ENCODE results near the gene ILK. TPM values are rescaled to one million over a fixed set of nuclear protein-coding genes. Genes with fewer than 3 reads are reported as not detected.

ILK gene
- total and polyA plus RNA-seq, 2 of the 13 experiments (the other 11 are each of a cell fraction or from before 2014, with no cell fraction given) = 70.3 to 108 TPM

GRCh38 chr11:6640036-6640984 lies 36.7 kb downstream of the ILK start:
- ChIA-PET CTCF (ENCODE audit: low intra/inter-chr PET ratio, low total read pairs) (no interaction called here), POLR2A (no interaction called here)
- TF ChIP-seq ARNT2 (CRISPR knock-in tag; IDR thresholded peaks at IDR 0.05; ENCODE audit: low read depth) (no peak), SAFB2 (CRISPR knock-in tag; IDR thresholded peaks at IDR 0.05; ENCODE audit: borderline replicate concordance, low read depth) (no peak), ZNF558 (CRISPR knock-in tag; IDR thresholded peaks at IDR 0.05; ENCODE audit: borderline replicate concordance) (no peak), BHLHE40 (IDR thresholded peaks at IDR 0.05; ENCODE audit: low read length) (peak; percentile 34; the same call in 1 of the 2 replicates), ZNF549 (CRISPR knock-in tag; IDR thresholded peaks at IDR 0.05) (0 out of 2 replicates have a peak, but pooled peaks have one; percentile 75), HNF4A (CRISPR knock-in tag; IDR thresholded peaks at IDR 0.05) (peak; percentile 55)
- H3K36me3 ChIP-seq (replicated peaks in 1 of 2; ENCODE audit: control insufficient read depth in 1 of 2, insufficient read depth in 2 of 2, low read length in 2 of 2) = no peaks in the 10 kb centered on the region
- 36% methylated on average over 5 of the region's 36 CpGs for WGBS (ENCODE audit: low lambda C conversion rate)
- peaks cover 38% of the 10 kb centered on the region for H3K4me1 ChIP-seq (ENCODE audit: insufficient read depth, low read length)
- intact Hi-C loops (cut with micrococcal nuclease; ENCODE audit: unreplicated experiment) = no loop called here
- FAIRE-seq (no peak), ATAC-seq (peak; percentile 33), DNase-seq (ENCODE audit: low spot score) (no peak)
- BruUV-seq (replicated peaks) = no TSS peak
- no peaks in the 10 kb centered on the region for H3K79me2 ChIP-seq (ENCODE audit: insufficient read depth, low read length)
- no peak overlapping the region for H3K4me2 ChIP-seq (ENCODE audit: low read depth, low read length)
- H3K4me3 ChIP-seq (replicated peaks in 1 of 3; ENCODE audit: insufficient read depth in 1 of 3, low read depth in 2 of 3, low read length in 3 of 3) = no peak overlapping the region
- no peak overlapping the region for H3K27ac ChIP-seq (ENCODE audit: extremely low read length, insufficient read depth, low read length)
- in situ Hi-C loops (cut with HindIII; ENCODE audit: extremely low pct_ligation_motif_present, low pct_unique_long_range_greater_than_20kb) = no loop called here
- H2AFZ ChIP-seq (ENCODE audit: low read length) = no peak overlapping the region
- H3K27me3 ChIP-seq (ENCODE audit: control insufficient read depth in 1 of 2, insufficient read depth in 2 of 2, low read length in 2 of 2) = peaks cover 3 to 62% of the 10 kb centered on the region in 2 experiments; a peak in 3 of 5 replicates
- no peak overlapping the region for H3K9ac ChIP-seq (ENCODE audit: insufficient read depth, low read depth, low read length)
- no peaks in the 10 kb centered on the region for H3K9me3 ChIP-seq (ENCODE audit: low read length)
- H4K20me1 ChIP-seq (ENCODE audit: insufficient read depth, low read length) = no peaks in the 10 kb centered on the region

GRCh38 chr11:6640985-6641701 lies 37.6 kb downstream of the ILK start:
- peaks cover 3 to 70% of the 10 kb centered on the region in 2 experiments; a peak in 3 of 5 replicates for H3K27me3 ChIP-seq (ENCODE audit: control insufficient read depth in 1 of 2, insufficient read depth in 2 of 2, low read length in 2 of 2)
- no TSS peak for BruUV-seq (replicated peaks)
- H3K9me3 ChIP-seq (ENCODE audit: low read length) = no peaks in the 10 kb centered on the region
- in situ Hi-C loops (cut with HindIII; ENCODE audit: extremely low pct_ligation_motif_present, low pct_unique_long_range_greater_than_20kb) = no loop called here
- H3K9ac ChIP-seq (ENCODE audit: insufficient read depth, low read depth, low read length) = no peak overlapping the region
- ATAC-seq (no peak), DNase-seq (ENCODE audit: low spot score) (no peak), FAIRE-seq (no peak)
- no peaks in the 10 kb centered on the region for H3K79me2 ChIP-seq (ENCODE audit: insufficient read depth, low read length)
- H3K4me2 ChIP-seq (ENCODE audit: low read depth, low read length) = no peak overlapping the region
- no peaks in the 10 kb centered on the region for H4K20me1 ChIP-seq (ENCODE audit: insufficient read depth, low read length)
- no peak overlapping the region for H3K27ac ChIP-seq (ENCODE audit: extremely low read length, insufficient read depth, low read length)
- no peak overlapping the region for H2AFZ ChIP-seq (ENCODE audit: low read length)
- H3K4me3 ChIP-seq (replicated peaks in 1 of 3; ENCODE audit: insufficient read depth in 1 of 3, low read depth in 2 of 3, low read length in 3 of 3) = no peak overlapping the region
- ChIA-PET POLR2A (no interaction called here), CTCF (ENCODE audit: low intra/inter-chr PET ratio, low total read pairs) (no interaction called here)
- H3K4me1 ChIP-seq (ENCODE audit: insufficient read depth, low read length) = peaks cover 30% of the 10 kb centered on the region
- intact Hi-C loops (cut with micrococcal nuclease; ENCODE audit: unreplicated experiment) = no loop called here
- no CpG with 5 or more reads among the region's 26 CpGs for WGBS (ENCODE audit: low lambda C conversion rate)
- no peaks in the 10 kb centered on the region for H3K36me3 ChIP-seq (replicated peaks in 1 of 2; ENCODE audit: control insufficient read depth in 1 of 2, insufficient read depth in 2 of 2, low read length in 2 of 2)
- TF ChIP-seq GPN1 (CRISPR knock-in tag; IDR thresholded peaks at IDR 0.05; ENCODE audit: borderline replicate concordance) (no peak), MATR3 (CRISPR knock-in tag; IDR thresholded peaks at IDR 0.05) (no peak), ADNP (CRISPR knock-in tag; IDR thresholded peaks at IDR 0.05) (no peak), MAFF (IDR thresholded peaks at IDR 0.05; ENCODE audit: low read depth, low read length) (no peak), ARID5B (CRISPR knock-in tag; IDR thresholded peaks at IDR 0.05) (no peak)
